ENCODE results near the gene PROSER3. TPM values are rescaled to one million over a fixed set of nuclear protein-coding genes. Genes with fewer than 3 reads are reported as not detected.

Gene PROSER3
- total and polyA plus RNA-seq, 2 of the 4 experiments (the other 2 are of a cell fraction), result 5.4 to 21.8 TPM

GRCh38 chr19:35774274-35775045 lies 16.5 kb downstream of the PROSER3 start:
- Histone ChIP-seq H3K9me3 (ENCODE audit: control insufficient read depth, insufficient read depth, low read length) (no peaks in the 10 kb centered on the region), H3K36me3 (ENCODE audit: control insufficient read depth, insufficient read depth, low read length) (0 out of 2 replicates have a peak, but pooled peaks cover 2% of the 10 kb centered on the region), H3K4me1 (ENCODE audit: control insufficient read depth, insufficient read depth, low read length) (peaks cover 6% of the 10 kb centered on the region), H3K27me3 (ENCODE audit: control insufficient read depth, insufficient read depth, low read length) (no peaks in the 10 kb centered on the region), H2BK20ac (ENCODE audit: low read depth, low read length) (no peak overlapping the region), H3K9me1 (ENCODE audit: insufficient read depth, low read length) (peaks cover 6% of the 10 kb centered on the region; the same call in 1 of the 2 replicates), H4K20me1 (ENCODE audit: insufficient read depth, low read length) (no peaks in the 10 kb centered on the region), H4K91ac (ENCODE audit: insufficient read depth, low read depth, low read length) (no peak overlapping the region), H3K9ac (ENCODE audit: low read depth, low read length) (no peak overlapping the region), H4K5ac (ENCODE audit: low read depth, low read length) (no peak overlapping the region), H2BK5ac (ENCODE audit: low read depth, low read length, poor library complexity, severe bottlenecking) (no peak overlapping the region), H3K23ac (ENCODE audit: low read depth, low read length) (no peak overlapping the region), H3K4me3 (ENCODE audit: insufficient read depth, low read depth, low read length) (no peak overlapping the region), H2AK9ac (replicated peaks; ENCODE audit: low read depth, low read length, poor library complexity) (peak overlapping the region; percentile 25), H3K79me1 (ENCODE audit: low read depth in 1 of 2, low read length in 2 of 2) (peaks cover 7 to 18% of the 10 kb centered on the region in 2 experiments), H3K56ac (ENCODE audit: extremely low read depth, insufficient read depth, low read length) (no peak overlapping the region), H3K18ac (ENCODE audit: low read depth, low read length) (no peak overlapping the region), H3K4me2 (ENCODE audit: low read depth, low read length) (no peak overlapping the region; the same call in 1 of the 2 replicates), H2BK120ac (ENCODE audit: low read depth, low read length) (no peak overlapping the region), H3K4ac (ENCODE audit: low read depth, low read length) (no peak overlapping the region), H2AK5ac (ENCODE audit: low read depth, low read length) (no peak overlapping the region), H2BK15ac (ENCODE audit: low read depth, low read length) (no peak overlapping the region), H3K27ac (ENCODE audit: insufficient read depth, low read length) (no peak overlapping the region), H2AFZ (replicated peaks; ENCODE audit: low read length, poor library complexity) (peak overlapping the region; percentile 99), H3K14ac (replicated peaks; ENCODE audit: low read depth, low read length) (no peak overlapping the region), H4K8ac (ENCODE audit: low read depth in 2 of 2, low read length in 2 of 2) (no peak overlapping the region)
- ChIA-PET POLR2A (ENCODE audit: unreplicated experiment) (interaction anchor here (0.6 kb wide), 1 partner anchor 60 kb away, joined by 3 read pairs; no protein-coding TSS in a partner anchor), CTCF (no interaction called here)
- no peak for TF ChIP-seq CEBPB (IDR thresholded peaks at IDR 0.05; ENCODE audit: low read depth, low read length)
- no peak for TF ChIP-seq SMC3 (IDR thresholded peaks at IDR 0.05; ENCODE audit: low read depth, low read length)
- no peak for TF ChIP-seq MAZ (IDR thresholded peaks at IDR 0.05; ENCODE audit: borderline replicate concordance, low read depth, low read length)
- no peak for TF ChIP-seq MAFK (IDR thresholded peaks at IDR 0.05; ENCODE audit: low read depth, low read length)
- no peak for TF ChIP-seq BHLHE40 (IDR thresholded peaks at IDR 0.05; ENCODE audit: low read depth, low read length)
- TF ChIP-seq CHD1 (IDR thresholded peaks at IDR 0.05; ENCODE audit: low read depth, low read length), result no peak
- TF ChIP-seq RCOR1 (IDR thresholded peaks at IDR 0.05; ENCODE audit: insufficient replicate concordance, low read length), result no peak
- no peak for TF ChIP-seq RAD21 (IDR thresholded peaks at IDR 0.05; ENCODE audit: low read length)
- no peak for TF ChIP-seq USF2 (IDR thresholded peaks at IDR 0.05; ENCODE audit: low read depth, low read length)
- no peak for TF ChIP-seq RFX5 (IDR thresholded peaks at IDR 0.05; ENCODE audit: low read depth, low read length)
- TF ChIP-seq POLR2A (IDR thresholded peaks at IDR 0.05; ENCODE audit: low read depth, low read length), result no peak
- intact Hi-C loops (cut with micrococcal nuclease), result loop anchor here (2.0 kb wide), 1 partner anchor 16 kb away; the partner anchor contains the start of gene PROSER3
- 59% methylated on average over 9 of the region's 16 CpGs; no CpG with 5 or more reads in 1 of the 2 experiments for WGBS, 2 experiments (ENCODE audit: extremely low coverage in 2 of 2, insufficient read length in 1 of 2)
- no TSS peak for BruUV-seq (replicated peaks)
- DNase-seq, result no peak
- in situ Hi-C loops (cut with MboI; ENCODE audit: low sequenced_read_pairs), result no loop called here
- ATAC-seq (ENCODE audit: low read depth), result no peak
- dilution Hi-C loops (cut with HindIII; ENCODE audit: low sequenced_read_pairs, unreplicated experiment), result no loop called here

Measured in IMR-90 (cell line).